ENCODE data around the gene FOXF2. TPM values are rescaled to one million over a fixed set of nuclear protein-coding genes. Genes with fewer than 3 reads are reported as not detected.
A peak's percentile ranks its signal among the peaks of the same experiment; 100 is the strongest.

FOXF2 gene
- total and polyA plus RNA-seq, 7 donors = 3.5 to 37.8 (median 18.2) TPM

DNA sequence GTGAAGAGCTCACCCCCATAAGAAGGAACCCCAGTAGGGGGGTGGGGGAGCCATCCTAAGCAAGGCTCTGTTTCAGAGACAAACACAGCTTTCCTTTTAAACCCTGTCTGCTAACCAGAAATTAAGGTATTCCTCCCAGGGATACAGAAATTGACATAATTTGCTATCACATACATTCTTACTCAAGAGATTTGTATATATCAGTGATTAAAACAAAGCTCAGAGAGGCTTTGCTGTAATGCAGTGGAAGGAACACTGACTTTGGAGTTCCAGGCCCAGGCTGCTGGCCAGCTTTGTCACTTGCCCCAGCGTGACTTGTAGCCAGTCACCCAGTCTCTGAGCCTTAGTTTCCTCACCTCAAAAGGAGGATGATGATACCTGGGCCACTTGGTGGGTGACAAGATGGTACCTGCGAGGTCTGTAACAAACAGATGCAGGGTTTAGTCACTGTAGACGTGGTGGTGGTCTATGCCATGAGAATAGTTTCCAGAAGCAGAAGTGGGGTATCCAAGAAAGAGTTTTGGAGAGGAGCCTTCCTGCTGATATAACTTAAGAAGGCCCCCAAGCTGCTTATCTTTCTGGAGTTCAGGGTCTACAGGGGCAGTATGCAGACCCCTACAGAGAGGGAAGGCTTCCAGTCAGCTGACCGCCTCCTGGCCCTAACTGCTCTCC is 3.2 kb upstream of the FOXF2 start:
- Histone ChIP-seq H3K36me3 (no peaks in the 10 kb centered on the region), H3K9me3 (no peaks in the 10 kb centered on the region), H3K4me3 (peak overlapping the region in 2 of 4 donors; percentile 5 to 32), H3K27ac (peak overlapping the region; percentile 84 to 96 (median 89)), H3K4me1 (peaks cover 0 to 54% (median 51%) of the 10 kb centered on the region in 4 donors), H3K27me3 (peaks cover 29 to 90% (median 46%) of the 10 kb centered on the region in 3 donors)
- TF ChIP-seq POLR2A (IDR thresholded peaks at IDR 0.05) = no peak
- TF ChIP-seq, protein P1, sequence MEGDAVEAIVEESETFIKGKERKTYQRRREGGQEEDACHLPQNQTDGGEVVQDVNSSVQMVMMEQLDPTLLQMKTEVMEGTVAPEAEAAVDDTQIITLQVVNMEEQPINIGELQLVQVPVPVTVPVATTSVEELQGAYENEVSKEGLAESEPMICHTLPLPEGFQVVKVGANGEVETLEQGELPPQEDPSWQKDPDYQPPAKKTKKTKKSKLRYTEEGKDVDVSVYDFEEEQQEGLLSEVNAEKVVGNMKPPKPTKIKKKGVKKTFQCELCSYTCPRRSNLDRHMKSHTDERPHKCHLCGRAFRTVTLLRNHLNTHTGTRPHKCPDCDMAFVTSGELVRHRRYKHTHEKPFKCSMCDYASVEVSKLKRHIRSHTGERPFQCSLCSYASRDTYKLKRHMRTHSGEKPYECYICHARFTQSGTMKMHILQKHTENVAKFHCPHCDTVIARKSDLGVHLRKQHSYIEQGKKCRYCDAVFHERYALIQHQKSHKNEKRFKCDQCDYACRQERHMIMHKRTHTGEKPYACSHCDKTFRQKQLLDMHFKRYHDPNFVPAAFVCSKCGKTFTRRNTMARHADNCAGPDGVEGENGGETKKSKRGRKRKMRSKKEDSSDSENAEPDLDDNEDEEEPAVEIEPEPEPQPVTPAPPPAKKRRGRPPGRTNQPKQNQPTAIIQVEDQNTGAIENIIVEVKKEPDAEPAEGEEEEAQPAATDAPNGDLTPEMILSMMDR (IDR thresholded peaks at IDR 0.05) = no peak
- no peak for TF ChIP-seq EP300 (IDR thresholded peaks at IDR 0.05)
- no peak for TF ChIP-seq POLR2AphosphoS5 (IDR thresholded peaks at IDR 0.05)
- WGBS, 2 donors = 50 to 52% methylated on average over 4 of the region's 4 CpGs
- no peak for DNase-seq
- intact Hi-C loops (cut with DNase I) = loop anchor here (5.0 to 10.0 kb wide), 4 partner anchors 674 to 1051 kb away; partner anchors contain the start of gene EXOC2

DNA sequence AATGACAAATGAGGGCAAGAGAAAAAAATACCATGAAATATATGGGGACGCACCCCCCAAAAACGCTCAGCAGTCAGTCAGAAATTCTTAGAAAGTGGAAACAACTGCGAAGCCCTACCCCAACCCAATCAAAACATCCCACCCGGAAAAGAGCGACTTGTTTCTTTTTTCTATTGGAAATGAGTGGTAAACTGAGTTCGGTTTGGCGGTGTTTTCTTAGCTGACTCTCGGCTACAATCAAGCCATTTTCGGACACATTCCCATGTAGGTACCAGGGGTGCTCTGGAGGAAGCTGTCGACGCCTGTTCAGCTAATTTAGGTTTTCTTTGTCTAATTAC is 1.9 kb upstream of the FOXF2 start:
- H3K27ac ChIP-seq = peak overlapping the region; percentile 84 to 96 (median 89)
- no peak for DNase-seq
- peaks cover 28 to 88% (median 40%) of the 10 kb centered on the region in 3 donors for H3K27me3 ChIP-seq
- H3K36me3 ChIP-seq = no peaks in the 10 kb centered on the region
- intact Hi-C loops (cut with DNase I) = loop anchor here (5.0 to 10.0 kb wide), 4 partner anchors 675 to 1053 kb away; partner anchors contain the start of gene EXOC2
- peaks cover 0 to 46% (median 39%) of the 10 kb centered on the region in 4 donors for H3K4me1 ChIP-seq
- TF ChIP-seq EP300 (IDR thresholded peaks at IDR 0.05) (no peak), POLR2AphosphoS5 (IDR thresholded peaks at IDR 0.05) (no peak), POLR2A (IDR thresholded peaks at IDR 0.05) (no peak)
- TF ChIP-seq, protein P1 (IDR thresholded peaks at IDR 0.05) = no peak
- 19% methylated on average over 11 of the region's 11 CpGs for whole genome bisulfite sequencing, 2 donors
- H3K4me3 ChIP-seq = peak overlapping the region; percentile 57 to 68 (median 64)
- H3K9me3 ChIP-seq = no peaks in the 10 kb centered on the region

DNA sequence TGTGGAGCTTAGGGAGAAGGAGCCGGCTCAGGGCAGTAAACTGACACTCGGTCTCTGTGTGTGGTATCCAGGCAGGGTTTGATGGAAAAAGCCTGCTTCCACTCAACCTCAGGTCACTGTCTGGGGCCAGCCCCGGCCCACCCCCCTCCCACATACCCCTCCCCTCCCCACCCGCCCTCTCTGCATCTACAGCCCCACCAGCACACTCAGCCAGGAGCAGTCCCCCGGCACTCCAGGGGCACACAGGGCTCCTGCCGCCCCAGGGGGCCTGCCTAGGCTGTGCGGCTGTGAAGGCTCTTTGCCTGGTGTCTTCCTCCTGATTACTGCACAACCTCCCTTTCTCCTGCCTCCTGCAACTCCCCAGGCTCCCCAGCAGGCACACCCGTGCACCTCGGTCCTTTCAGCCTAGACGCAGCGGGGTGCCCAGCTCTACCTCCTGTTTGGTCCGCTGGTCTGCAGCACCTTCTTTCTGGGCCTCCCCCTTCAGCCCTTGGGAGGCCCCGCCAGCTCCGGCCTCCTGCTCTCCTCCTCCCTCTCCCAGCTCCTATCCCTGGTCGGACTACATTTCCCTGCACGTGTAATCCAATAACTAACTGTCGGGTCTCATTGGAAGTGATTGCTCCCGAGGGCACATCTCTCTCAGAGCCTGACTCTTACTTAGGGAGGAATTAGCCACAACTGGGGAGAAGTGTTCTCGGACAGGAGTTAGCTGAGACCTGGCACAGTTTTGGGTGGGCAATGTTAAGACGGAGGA is 1.3 kb upstream of the FOXF2 start:
- Histone ChIP-seq H3K36me3 (no peaks in the 10 kb centered on the region), H3K9me3 (no peaks in the 10 kb centered on the region), H3K27me3 (peaks cover 22 to 88% (median 40%) of the 10 kb centered on the region in 3 donors), H3K27ac (peak overlapping the region; percentile 84 to 96 (median 89)), H3K4me1 (peaks cover 0 to 43% (median 34%) of the 10 kb centered on the region in 4 donors), H3K4me3 (peak overlapping the region; percentile 57 to 68 (median 64))
- TF ChIP-seq POLR2AphosphoS5 (IDR thresholded peaks at IDR 0.05) = peak in 2 of 4 donors; percentile 41 to 75
- no peak for TF ChIP-seq EP300 (IDR thresholded peaks at IDR 0.05)
- no peak for TF ChIP-seq POLR2A (IDR thresholded peaks at IDR 0.05)
- TF ChIP-seq, protein P1 (IDR thresholded peaks at IDR 0.05) = no peak
- 5 to 8% methylated on average over 20 of the region's 20 CpGs for WGBS, 2 donors
- DNase-seq = no peak
- intact Hi-C loops (cut with DNase I) = loop anchor here (5.0 to 10.0 kb wide), 4 partner anchors 676 to 1053 kb away; partner anchors contain the start of gene EXOC2

GRCh38 chr6:1388630-1389368 is 577 bp upstream of the FOXF2 start:
- intact Hi-C loops (cut with DNase I) = loop anchor here (5.0 to 10.0 kb wide), 4 partner anchors 676 to 1054 kb away; partner anchors contain the start of gene EXOC2
- Histone ChIP-seq H3K27me3 (peaks cover 20 to 87% (median 40%) of the 10 kb centered on the region in 3 donors), H3K9me3 (no peaks in the 10 kb centered on the region), H3K27ac (peak overlapping the region; percentile 84 to 96 (median 89)), H3K4me3 (peak overlapping the region; percentile 57 to 68 (median 64)), H3K4me1 (peaks cover 0 to 36% (median 26%) of the 10 kb centered on the region in 4 donors), H3K36me3 (no peaks in the 10 kb centered on the region)
- 4% methylated on average over 36 of the region's 36 CpGs for WGBS, 2 donors
- TF ChIP-seq POLR2A (IDR thresholded peaks at IDR 0.05) = no peak
- TF ChIP-seq, protein P1 (IDR thresholded peaks at IDR 0.05) = no peak
- TF ChIP-seq POLR2AphosphoS5 (IDR thresholded peaks at IDR 0.05) = no peak
- no peak for TF ChIP-seq EP300 (IDR thresholded peaks at IDR 0.05)
- no peak for DNase-seq
